HG02885 (cell line): ENCODE measurements around the gene TCL1B.

Source experiments
- ATAC-seq: cut with Tn5 transposase; IDR thresholded peaks from one replicate; pipeline ENCODE4 v1.9.1; 2021; ENCODE audit warnings: mild to moderate bottlenecking; ENCODE audit not compliant: unreplicated experiment, poor library complexity

Gene TCL1B

GRCh38 chr14:95699412-95699811, 13.2 kb downstream of the TCL1B start:
- ATAC-seq = peak; percentile 70

- no peak for ATAC-seq
These were observed 14.2 kb downstream of the TCL1B start for GRCh38 chr14:95700221-95700976.

- ATAC-seq = no peak
These were observed 15.6 kb downstream of the TCL1B start for GRCh38 chr14:95701846-95702221.

GRCh38 chr14:95703341-95703740, 17.1 kb downstream of the TCL1B start:
- no peak for ATAC-seq

- no peak for ATAC-seq
These were observed 17.6 kb downstream of the TCL1B start for GRCh38 chr14:95703805-95704204.

- ATAC-seq = no peak
These were observed 19.3 kb downstream of the TCL1B start for GRCh38 chr14:95705518-95705917.

- no peak for ATAC-seq
These were observed 21.1 kb downstream of the TCL1B start for GRCh38 chr14:95707327-95707726.

- no peak for ATAC-seq
These were observed 23.9 kb downstream of the TCL1B start for GRCh38 chr14:95710106-95710505.

- no peak for ATAC-seq
These were observed 25.4 kb downstream of the TCL1B start for GRCh38 chr14:95711476-95712176.

GRCh38 chr14:95712398-95712797, 26.2 kb downstream of the TCL1B start:
- ATAC-seq = no peak

- ATAC-seq = peak; percentile 86
These were observed 27.6 kb downstream of the TCL1B start, which contains the start of gene TCL1A for GRCh38 chr14:95713596-95714371. TSS of gene TCL1A (minus strand) at chr14:95714125. CDS start at chr14:95714066, 59 bp downstream.

- ATAC-seq = no peak
These were observed 36.4 kb downstream of the TCL1B start for GRCh38 chr14:95722525-95723190.

GRCh38 chr14:95725685-95726336, 39.6 kb downstream of the TCL1B start:
- peak; percentile 84 for ATAC-seq

GRCh38 chr14:95727056-95727700, 41.0 kb downstream of the TCL1B start:
- no peak for ATAC-seq

GRCh38 chr14:95729402-95730028, 43.3 kb downstream of the TCL1B start:
- peak; percentile 50 for ATAC-seq

GRCh38 chr14:95730126-95730525, 43.9 kb downstream of the TCL1B start:
- ATAC-seq = no peak

- ATAC-seq = no peak
These were observed 47.0 kb downstream of the TCL1B start for GRCh38 chr14:95733212-95733611.

- ATAC-seq = no peak
These were observed 53.1 kb downstream of the TCL1B start for GRCh38 chr14:95739356-95739755.

GRCh38 chr14:95741038-95741490, 54.8 kb downstream of the TCL1B start:
- ATAC-seq = no peak
